CD4-positive, alpha-beta memory T cell (primary cell): ENCODE results near the gene DLGAP4. TPM values are rescaled to one million over a fixed set of nuclear protein-coding genes. Genes with fewer than 3 reads are reported as not detected.
A peak's percentile ranks its signal among the peaks of the same experiment; 100 is the strongest.

Experiments used
- CTCF ChIA-PET: fragments of 350-600 bp; sonication (Branson Sonifier 250); formaldehyde crosslinking; loops from one replicate; lab custom pipeline; 2021; ENCODE audit warnings: inconsistent platforms; ENCODE audit not compliant: partially characterized antibody; lab: Charles Lee
- POLR2A ChIA-PET: fragments of 350-600 bp; sonication (Branson Sonifier 250); formaldehyde crosslinking; loops from one replicate; lab custom pipeline; 2021; ENCODE audit not compliant: partially characterized antibody; lab: Charles Lee
- DNase-seq, 5 donors: peaks; one replicate each; pipeline versions ENCODE4 v3.0.0 to v3.0.0-alpha.2; 2020 to 2022; ENCODE audit warnings: mixed read lengths in 1 of 5
- H3K27ac ChIP-seq: one replicate; pipeline ENCODE4 v1.7.0; 2013; ENCODE audit warnings: low read depth, low read length
- H3K27me3 ChIP-seq: 2 replicates; pipeline ENCODE4 v1.7.0; 2013; ENCODE audit warnings: mild to moderate bottlenecking, low read length, moderate library complexity; ENCODE audit not compliant: insufficient read depth
- H3K36me3 ChIP-seq: 2 replicates; pipeline ENCODE4 v1.7.0; 2013; ENCODE audit warnings: mild to moderate bottlenecking, low read length, moderate library complexity; ENCODE audit not compliant: insufficient read depth
- H3K4me1 ChIP-seq: 2 replicates; pipeline ENCODE4 v1.7.0; 2013; ENCODE audit warnings: mild to moderate bottlenecking, low read length, moderate library complexity; ENCODE audit not compliant: insufficient read depth
- H3K4me3 ChIP-seq, 2 donors: one replicate each; pipeline ENCODE4 v1.7.0; 2013; ENCODE audit warnings: low read length in 2 of 2, mild to moderate bottlenecking in 1 of 2
- H3K9me3 ChIP-seq, 2 donors: one replicate each; pipeline ENCODE4 v1.7.0; 2013; ENCODE audit warnings: low read length in 2 of 2, control low read depth in 1 of 2; ENCODE audit not compliant: control insufficient read depth in 1 of 2
- H3K27ac Mint-ChIP-seq, 7 donors: one replicate each; pipeline ENCODE4 v1.8.0; 2020 to 2021; ENCODE audit warnings: mixed read lengths in 7 of 7, mild to moderate bottlenecking in 6 of 7, inconsistent platforms in 3 of 7, moderate library complexity in 3 of 7
- H3K27me3 Mint-ChIP-seq, 2 donors: one replicate each; pipeline ENCODE4 v1.8.0; 2020 to 2021; ENCODE audit warnings: mixed read lengths in 2 of 2
- H3K36me3 Mint-ChIP-seq, 2 donors: one replicate each; pipeline ENCODE4 v1.8.0; 2020 to 2021; ENCODE audit warnings: mixed read lengths in 2 of 2, inconsistent platforms in 1 of 2, mild to moderate bottlenecking in 1 of 2
- H3K4me1 Mint-ChIP-seq, 4 donors: one replicate each; pipeline ENCODE4 v1.8.0; 2020 to 2021; ENCODE audit warnings: mixed read lengths in 4 of 4, mild to moderate bottlenecking in 1 of 4
- H3K4me3 Mint-ChIP-seq, 8 donors: one replicate each; pipeline ENCODE4 v1.8.0; 2020 to 2021; ENCODE audit warnings: mixed read lengths in 8 of 8, mild to moderate bottlenecking in 7 of 8, moderate library complexity in 6 of 8, inconsistent platforms in 3 of 8
- H3K9me3 Mint-ChIP-seq, 8 donors: one replicate each; pipeline ENCODE4 v1.8.0; 2020 to 2021; ENCODE audit warnings: mixed read lengths in 8 of 8, mild to moderate bottlenecking in 5 of 8, inconsistent platforms in 3 of 8, moderate library complexity in 1 of 8
- intact Hi-C: fragments of 100-400 bp; cut with micrococcal nuclease; formaldehyde crosslinking; loops from one replicate; pipeline ENCODE4 v1.15.1; 2023
- polyA plus RNA-seq, 2 donors: library from polyadenylated mRNA; unstranded; fragments of 300-500 nt; fragmentation: Illumina TruSeq; gene quantifications; one replicate each; pipeline ENCODE4 v1.2.3, GENCODE V29; 2021
- total RNA-seq, 2 experiments: library from RNA; stranded (reverse); gene quantifications; one replicate each; pipeline ENCODE4 v1.2.3, GENCODE V29; 2021

DLGAP4 gene
- total and polyA plus RNA-seq, 4 experiments from 2014 or later = 13.3 to 50.2 (median 31.0) TPM

- peaks cover 34 to 59% (median 45%) of the 10 kb centered on the region in 4 donors for H3K4me1 Mint-ChIP-seq
- Histone ChIP-seq H3K27ac (peak overlapping the region; percentile 59), H3K4me1 (peaks cover 39% of the 10 kb centered on the region), H3K36me3 (peaks cover 10% of the 10 kb centered on the region), H3K9me3 (no peaks in the 10 kb centered on the region), H3K4me3 (peak overlapping the region in 1 of 2 donors; percentile 33), H3K27me3 (no peaks in the 10 kb centered on the region)
- CTCF ChIA-PET = interaction anchor here (0.6 to 1.8 kb wide), 13 partner anchors 9 to 290 kb away, joined by 3 to 11 read pairs (median 4); no protein-coding TSS in a partner anchor
- H3K27ac Mint-ChIP-seq = peak overlapping the region; percentile 91 to 96 (median 94)
- POLR2A ChIA-PET = interaction anchor here (1.0 to 3.2 kb wide), 9 partner anchors 9 to 241 kb away, joined by 3 to 33 read pairs (median 5); partner anchors contain the start of gene RAB5IF
- no peaks in the 10 kb centered on the region for H3K27me3 Mint-ChIP-seq
- DNase-seq = peak; percentile 59 to 76 (median 63)
- H3K36me3 Mint-ChIP-seq = peaks cover 5 to 7% of the 10 kb centered on the region in 2 donors
- H3K4me3 Mint-ChIP-seq = peak overlapping the region in 7 of 8 donors; percentile 70 to 86 (median 80)
- H3K9me3 Mint-ChIP-seq = no peaks in the 10 kb centered on the region
- intact Hi-C loops = loop anchor here (1.0 to 5.0 kb wide), 3 partner anchors 25 to 281 kb away; partner anchors contain the start of genes AAR2 and DSN1
These were observed 185.9 kb downstream of the DLGAP4 start for GRCh38 chr20:36491901-36492617.

GRCh38 chr20:36493051-36493800, 187.1 kb downstream of the DLGAP4 start:
- Mint-ChIP-seq H3K27ac (peak overlapping the region in 5 of 7 donors; percentile 53 to 95 (median 91)), H3K36me3 (peaks cover 14 to 16% of the 10 kb centered on the region in 2 donors), H3K4me3 (no peak overlapping the region), H3K4me1 (peaks cover 32 to 59% (median 43%) of the 10 kb centered on the region in 4 donors), H3K9me3 (no peaks in the 10 kb centered on the region), H3K27me3 (no peaks in the 10 kb centered on the region)
- CTCF ChIA-PET = interaction anchor here (0.6 to 1.7 kb wide), 7 partner anchors 10 to 290 kb away, joined by 4 to 7 read pairs (median 4); no protein-coding TSS in a partner anchor
- peak overlapping the region; percentile 59 for H3K27ac ChIP-seq
- H3K36me3 ChIP-seq = peaks cover 22% of the 10 kb centered on the region
- no peaks in the 10 kb centered on the region for H3K9me3 ChIP-seq
- DNase-seq = no peak
- no peak overlapping the region for H3K4me3 ChIP-seq
- POLR2A ChIA-PET = interaction anchor here (1.0 to 3.2 kb wide), 4 partner anchors 8 to 33 kb away, joined by 4 to 33 read pairs (median 8); no protein-coding TSS in a partner anchor
- H3K4me1 ChIP-seq = peaks cover 39% of the 10 kb centered on the region
- intact Hi-C loops = loop anchor here (2.0 to 5.0 kb wide), 2 partner anchors 26 to 256 kb away; partner anchors contain the start of gene AAR2
- H3K27me3 ChIP-seq = no peaks in the 10 kb centered on the region

- DNase-seq = no peak
- Histone ChIP-seq H3K27me3 (no peaks in the 10 kb centered on the region), H3K4me3 (no peak overlapping the region), H3K36me3 (peaks cover 27% of the 10 kb centered on the region), H3K9me3 (no peaks in the 10 kb centered on the region), H3K4me1 (peaks cover 39% of the 10 kb centered on the region), H3K27ac (no peak overlapping the region)
- CTCF ChIA-PET = interaction anchor here (1.1 to 1.7 kb wide), 3 partner anchors 22 to 291 kb away, joined by 4 to 7 read pairs (median 4); no protein-coding TSS in a partner anchor
- Mint-ChIP-seq H3K36me3 (peaks cover 20% of the 10 kb centered on the region in 2 donors), H3K27me3 (no peaks in the 10 kb centered on the region), H3K4me3 (no peak overlapping the region), H3K27ac (peak overlapping the region in 5 of 7 donors; percentile 46 to 95 (median 70)), H3K9me3 (no peaks in the 10 kb centered on the region), H3K4me1 (peaks cover 30 to 59% (median 42%) of the 10 kb centered on the region in 4 donors)
- intact Hi-C loops = loop anchor here (2.0 to 5.0 kb wide), 2 partner anchors 27 to 256 kb away; partner anchors contain the start of gene AAR2
- POLR2A ChIA-PET = interaction anchor here (3.2 kb wide), 1 partner anchor 30 kb away, joined by 33 read pairs; no protein-coding TSS in a partner anchor
These were observed 187.6 kb downstream of the DLGAP4 start for GRCh38 chr20:36493801-36494114.

GRCh38 chr20:36496707-36497669, 190.8 kb downstream of the DLGAP4 start:
- ChIA-PET POLR2A (interaction anchor here (0.8 kb wide), 1 partner anchor 277 kb away, joined by 3 read pairs; the partner anchor contains the start of gene DSN1), CTCF (interaction anchor here (0.5 kb wide), 1 partner anchor 24 kb away, joined by 3 read pairs; no protein-coding TSS in a partner anchor)
- H3K36me3 ChIP-seq = peaks cover 40% of the 10 kb centered on the region
- Mint-ChIP-seq H3K27me3 (no peaks in the 10 kb centered on the region), H3K36me3 (peaks cover 29 to 38% of the 10 kb centered on the region in 2 donors), H3K4me3 (no peak overlapping the region), H3K9me3 (no peaks in the 10 kb centered on the region), H3K27ac (peak overlapping the region in 1 of 7 donors; percentile 73), H3K4me1 (peaks cover 16 to 41% (median 28%) of the 10 kb centered on the region in 4 donors)
- no peak for DNase-seq
- H3K27me3 ChIP-seq = no peaks in the 10 kb centered on the region
- peaks cover 28% of the 10 kb centered on the region for H3K4me1 ChIP-seq
- intact Hi-C loops = no loop called here
- H3K27ac ChIP-seq = no peak overlapping the region
- no peaks in the 10 kb centered on the region for H3K9me3 ChIP-seq
- no peak overlapping the region for H3K4me3 ChIP-seq

- H3K36me3 Mint-ChIP-seq = peaks cover 31 to 38% of the 10 kb centered on the region in 2 donors
- CTCF ChIA-PET = no interaction called here
These were observed 191.7 kb downstream of the DLGAP4 start for GRCh38 chr20:36497856-36498255.

More at GRCh38 chr20:36497856-36498255, 191.7 kb downstream of the DLGAP4 start:
- intact Hi-C loops = no loop called here
- Histone ChIP-seq H3K27ac (no peak overlapping the region), H3K27me3 (no peaks in the 10 kb centered on the region), H3K4me3 (no peak overlapping the region), H3K4me1 (peaks cover 19% of the 10 kb centered on the region), H3K36me3 (peaks cover 40% of the 10 kb centered on the region), H3K9me3 (no peaks in the 10 kb centered on the region)
- H3K27me3 Mint-ChIP-seq = no peaks in the 10 kb centered on the region
- H3K27ac Mint-ChIP-seq = no peak overlapping the region
- no peak overlapping the region for H3K4me3 Mint-ChIP-seq
- POLR2A ChIA-PET = interaction anchor here (0.8 kb wide), 1 partner anchor 276 kb away, joined by 3 read pairs; the partner anchor contains the start of gene DSN1
- no peaks in the 10 kb centered on the region for H3K9me3 Mint-ChIP-seq
- H3K4me1 Mint-ChIP-seq = peaks cover 9 to 33% (median 20%) of the 10 kb centered on the region in 4 donors
- no peak for DNase-seq
